Measurements from ENCODE around the gene MORN1. TPM values are rescaled to one million over a fixed set of nuclear protein-coding genes. Genes with fewer than 3 reads are reported as not detected.
A peak's percentile ranks its signal among the peaks of the same experiment; 100 is the strongest.

MORN1 gene
- total and polyA plus RNA-seq, 9 of the 15 experiments (the other 6 are each of a cell fraction or from before 2014, with no cell fraction given): 0.24 to 9.3 (median 4.2) TPM

GRCh38 chr1:2391041-2391930, at the start of gene MORN1, which contains the start of gene RER1 (continued):
- TF ChIP-seq KDM4B (IDR thresholded peaks at IDR 0.05; ENCODE audit: borderline replicate concordance in 2 of 2, low read depth in 1 of 2): peak in 1 of 2 experiments; percentile 96; a peak in 2 of 4 replicates
- no peak for TF ChIP-seq MCM5 (IDR thresholded peaks at IDR 0.05; ENCODE audit: low read depth)
- TF ChIP-seq POLR2B (IDR thresholded peaks at IDR 0.05; ENCODE audit: low read depth, partially characterized antibody): no peak
- no peak for TF ChIP-seq HMG20B (CRISPR knock-in tag; IDR thresholded peaks at IDR 0.05)
- TF ChIP-seq SUPT5H (IDR thresholded peaks at IDR 0.05): peak; percentile 62; the same call in 1 of the 2 replicates
- TF ChIP-seq HDAC1 (IDR thresholded peaks at IDR 0.05): peak; percentile 25 to 99; a peak in 3 of 4 replicates
- TF ChIP-seq CTBP1 (IDR thresholded peaks at IDR 0.05; ENCODE audit: borderline replicate concordance): peak; percentile 95
- TF ChIP-seq, protein P1, sequence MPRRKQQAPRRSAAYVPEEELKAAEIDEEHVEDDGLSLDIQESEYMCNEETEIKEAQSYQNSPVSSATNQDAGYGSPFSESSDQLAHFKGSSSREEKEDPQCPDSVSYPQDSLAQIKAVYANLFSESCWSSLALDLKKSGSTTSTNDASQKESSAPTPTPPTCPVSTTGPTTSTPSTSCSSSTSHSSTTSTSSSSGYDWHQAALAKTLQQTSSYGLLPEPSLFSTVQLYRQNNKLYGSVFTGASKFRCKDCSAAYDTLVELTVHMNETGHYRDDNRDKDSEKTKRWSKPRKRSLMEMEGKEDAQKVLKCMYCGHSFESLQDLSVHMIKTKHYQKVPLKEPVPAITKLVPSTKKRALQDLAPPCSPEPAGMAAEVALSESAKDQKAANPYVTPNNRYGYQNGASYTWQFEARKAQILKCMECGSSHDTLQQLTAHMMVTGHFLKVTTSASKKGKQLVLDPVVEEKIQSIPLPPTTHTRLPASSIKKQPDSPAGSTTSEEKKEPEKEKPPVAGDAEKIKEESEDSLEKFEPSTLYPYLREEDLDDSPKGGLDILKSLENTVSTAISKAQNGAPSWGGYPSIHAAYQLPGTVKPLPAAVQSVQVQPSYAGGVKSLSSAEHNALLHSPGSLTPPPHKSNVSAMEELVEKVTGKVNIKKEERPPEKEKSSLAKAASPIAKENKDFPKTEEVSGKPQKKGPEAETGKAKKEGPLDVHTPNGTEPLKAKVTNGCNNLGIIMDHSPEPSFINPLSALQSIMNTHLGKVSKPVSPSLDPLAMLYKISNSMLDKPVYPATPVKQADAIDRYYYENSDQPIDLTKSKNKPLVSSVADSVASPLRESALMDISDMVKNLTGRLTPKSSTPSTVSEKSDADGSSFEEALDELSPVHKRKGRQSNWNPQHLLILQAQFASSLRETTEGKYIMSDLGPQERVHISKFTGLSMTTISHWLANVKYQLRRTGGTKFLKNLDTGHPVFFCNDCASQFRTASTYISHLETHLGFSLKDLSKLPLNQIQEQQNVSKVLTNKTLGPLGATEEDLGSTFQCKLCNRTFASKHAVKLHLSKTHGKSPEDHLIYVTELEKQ (CRISPR knock-in tag; IDR thresholded peaks at IDR 0.05): no peak
- TF ChIP-seq ZNF740 (CRISPR knock-in tag; IDR thresholded peaks at IDR 0.05): peak; percentile 45; the same call in 1 of the 2 replicates
- TF ChIP-seq ZNF740 (tag; IDR thresholded peaks at IDR 0.05): no peak
- no peak for TF ChIP-seq POLR3A (IDR thresholded peaks at IDR 0.05; ENCODE audit: borderline replicate concordance, extremely low read depth, insufficient read depth, insufficient read length)
- TF ChIP-seq ZNF354B (CRISPR knock-in tag; IDR thresholded peaks at IDR 0.05): no peak
- TF ChIP-seq SPI1 (IDR thresholded peaks at IDR 0.05; ENCODE audit: borderline replicate concordance, low read depth, low read length): peak; percentile 88
- TF ChIP-seq SMARCE1 (IDR thresholded peaks at IDR 0.05): no peak
- TF ChIP-seq, protein P2, sequence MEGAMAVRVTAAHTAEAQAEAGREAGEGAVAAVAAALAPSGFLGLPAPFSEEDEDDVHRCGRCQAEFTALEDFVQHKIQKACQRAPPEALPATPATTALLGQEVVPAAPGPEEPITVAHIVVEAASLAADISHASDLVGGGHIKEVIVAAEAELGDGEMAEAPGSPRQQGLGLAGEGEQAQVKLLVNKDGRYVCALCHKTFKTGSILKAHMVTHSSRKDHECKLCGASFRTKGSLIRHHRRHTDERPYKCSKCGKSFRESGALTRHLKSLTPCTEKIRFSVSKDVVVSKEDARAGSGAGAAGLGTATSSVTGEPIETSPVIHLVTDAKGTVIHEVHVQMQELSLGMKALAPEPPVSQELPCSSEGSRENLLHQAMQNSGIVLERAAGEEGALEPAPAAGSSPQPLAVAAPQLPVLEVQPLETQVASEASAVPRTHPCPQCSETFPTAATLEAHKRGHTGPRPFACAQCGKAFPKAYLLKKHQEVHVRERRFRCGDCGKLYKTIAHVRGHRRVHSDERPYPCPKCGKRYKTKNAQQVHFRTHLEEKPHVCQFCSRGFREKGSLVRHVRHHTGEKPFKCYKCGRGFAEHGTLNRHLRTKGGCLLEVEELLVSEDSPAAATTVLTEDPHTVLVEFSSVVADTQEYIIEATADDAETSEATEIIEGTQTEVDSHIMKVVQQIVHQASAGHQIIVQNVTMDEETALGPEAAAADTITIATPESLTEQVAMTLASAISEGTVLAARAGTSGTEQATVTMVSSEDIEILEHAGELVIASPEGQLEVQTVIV (CRISPR knock-in tag; IDR thresholded peaks at IDR 0.05; ENCODE audit: borderline replicate concordance): no peak
- no peak for TF ChIP-seq ZNF668 (CRISPR knock-in tag; IDR thresholded peaks at IDR 0.05)
- TF ChIP-seq BRD4 (IDR thresholded peaks at IDR 0.05): 0 out of 2 replicates have a peak, but pooled peaks have one; percentile 55
- peak; percentile 82 for TF ChIP-seq HMGN3 (IDR thresholded peaks at IDR 0.05; ENCODE audit: borderline replicate concordance, extremely low read depth, insufficient read length, low read depth, low read length)
- TF ChIP-seq HNRNPL (IDR thresholded peaks at IDR 0.05; ENCODE audit: low read depth, low read length): peak; percentile 95
- TF ChIP-seq BCL6 (CRISPR knock-in tag; IDR thresholded peaks at IDR 0.05): no peak
- TF ChIP-seq SMAD1 (IDR thresholded peaks at IDR 0.05; ENCODE audit: low read depth, low read length, partially characterized antibody): no peak
- TF ChIP-seq GTF2F1 (IDR thresholded peaks at IDR 0.05; ENCODE audit: low read depth, low read length): peak; percentile 57; the same call in 1 of the 2 replicates

Measured in K562 (cell line).